NCI-H82 treated with DMSO at 0.1 percent for 48 hours (cell line): ENCODE data around the gene JCAD.
"Not testable (repeated sequence)": the region's sequence is repeated elsewhere in the genome, so short reads cannot be mapped to it uniquely, and the experiment has no call there.

ENCODE experiments used
- DNase-seq: peaks from one replicate; lab custom pipeline; 2025; ENCODE audit not compliant: unreplicated experiment; lab: John Stamatoyannopoulos, UW

The JCAD gene

GRCh38 chr10:30059209-30060107 lies at the start of gene JCAD:
Gene JCAD, minus strand, starts transcription at chr10:30059586. Its CDS starts 11,774 bp downstream, at chr10:30047812.
- DNase-seq = peak; percentile 8

GRCh38 chr10:30106987-30107386 lies 47.6 kb upstream of the JCAD start:
- no peak for DNase-seq

- no peak for DNase-seq
These were observed 44.4 kb upstream of the JCAD start for GRCh38 chr10:30103595-30104320.

- DNase-seq = not testable (repeated sequence)
These were observed 40.3 kb upstream of the JCAD start for GRCh38 chr10:30099706-30100105.

- peak; percentile 33 for DNase-seq
These were observed 39.7 kb upstream of the JCAD start for GRCh38 chr10:30099101-30099500.

- no peak for DNase-seq
These were observed 39.2 kb upstream of the JCAD start for GRCh38 chr10:30098629-30099028.

GRCh38 chr10:30096564-30096963 lies 37.2 kb upstream of the JCAD start:
- DNase-seq = no peak

- no peak for DNase-seq
These were observed 36.4 kb upstream of the JCAD start for GRCh38 chr10:30095631-30096422.

GRCh38 chr10:30094601-30095000 lies 35.2 kb upstream of the JCAD start:
- no peak for DNase-seq

- DNase-seq = peak; percentile 74
These were observed 34.0 kb upstream of the JCAD start for GRCh38 chr10:30093303-30093950.

- no peak for DNase-seq
These were observed 32.9 kb upstream of the JCAD start for GRCh38 chr10:30092151-30092790.

GRCh38 chr10:30091136-30091535 lies 31.8 kb upstream of the JCAD start:
- no peak for DNase-seq

- peak; percentile 28 for DNase-seq
These were observed 28.8 kb upstream of the JCAD start for GRCh38 chr10:30088178-30088577.

GRCh38 chr10:30083934-30084333 lies 24.5 kb upstream of the JCAD start:
- DNase-seq = no peak

GRCh38 chr10:30081182-30081581 lies 21.8 kb upstream of the JCAD start:
- DNase-seq = no peak

- DNase-seq = no peak
These were observed 20.8 kb upstream of the JCAD start for GRCh38 chr10:30080161-30080560.

- DNase-seq = no peak
These were observed 20.0 kb upstream of the JCAD start for GRCh38 chr10:30079408-30079807.

GRCh38 chr10:30075481-30075880 lies 16.1 kb upstream of the JCAD start:
- DNase-seq = no peak

GRCh38 chr10:30074933-30075332 lies 15.5 kb upstream of the JCAD start:
- DNase-seq = no peak

- DNase-seq = no peak
These were observed 14.7 kb upstream of the JCAD start for GRCh38 chr10:30074090-30074489.

- no peak for DNase-seq
These were observed 14.3 kb upstream of the JCAD start for GRCh38 chr10:30073767-30074060.
